ENCODE measurements around the gene SLC9A9.

DNA sequence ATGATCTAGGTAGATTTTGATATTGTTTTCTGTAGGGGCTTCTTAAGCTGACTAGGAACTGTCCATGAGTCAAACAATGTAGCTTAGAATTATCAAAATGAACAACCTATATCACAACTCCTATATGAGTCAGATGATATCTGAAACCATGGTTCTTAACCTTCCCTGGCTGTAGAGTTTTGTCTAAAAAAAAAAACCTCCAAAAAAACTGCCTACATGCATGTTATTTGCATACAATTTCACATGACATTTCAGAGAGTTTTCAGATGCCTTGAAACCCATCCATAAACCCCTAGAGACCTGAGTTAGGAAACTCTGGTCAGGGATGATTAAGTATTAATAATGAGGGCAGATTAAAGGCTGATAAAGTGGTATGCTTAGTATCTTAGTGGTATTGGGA lies 571.7 kb downstream of the SLC9A9 start:
- TF ChIP-seq CTCF (IDR thresholded peaks at IDR 0.05; ENCODE audit: insufficient read depth, low read length) (no peak), POLR2AphosphoS5 (IDR thresholded peaks at IDR 0.05; ENCODE audit: low read depth) (no peak), SPI1 (IDR thresholded peaks at IDR 0.05; ENCODE audit: borderline replicate concordance, low read depth) (no peak)
- TF ChIP-seq, protein P1, sequence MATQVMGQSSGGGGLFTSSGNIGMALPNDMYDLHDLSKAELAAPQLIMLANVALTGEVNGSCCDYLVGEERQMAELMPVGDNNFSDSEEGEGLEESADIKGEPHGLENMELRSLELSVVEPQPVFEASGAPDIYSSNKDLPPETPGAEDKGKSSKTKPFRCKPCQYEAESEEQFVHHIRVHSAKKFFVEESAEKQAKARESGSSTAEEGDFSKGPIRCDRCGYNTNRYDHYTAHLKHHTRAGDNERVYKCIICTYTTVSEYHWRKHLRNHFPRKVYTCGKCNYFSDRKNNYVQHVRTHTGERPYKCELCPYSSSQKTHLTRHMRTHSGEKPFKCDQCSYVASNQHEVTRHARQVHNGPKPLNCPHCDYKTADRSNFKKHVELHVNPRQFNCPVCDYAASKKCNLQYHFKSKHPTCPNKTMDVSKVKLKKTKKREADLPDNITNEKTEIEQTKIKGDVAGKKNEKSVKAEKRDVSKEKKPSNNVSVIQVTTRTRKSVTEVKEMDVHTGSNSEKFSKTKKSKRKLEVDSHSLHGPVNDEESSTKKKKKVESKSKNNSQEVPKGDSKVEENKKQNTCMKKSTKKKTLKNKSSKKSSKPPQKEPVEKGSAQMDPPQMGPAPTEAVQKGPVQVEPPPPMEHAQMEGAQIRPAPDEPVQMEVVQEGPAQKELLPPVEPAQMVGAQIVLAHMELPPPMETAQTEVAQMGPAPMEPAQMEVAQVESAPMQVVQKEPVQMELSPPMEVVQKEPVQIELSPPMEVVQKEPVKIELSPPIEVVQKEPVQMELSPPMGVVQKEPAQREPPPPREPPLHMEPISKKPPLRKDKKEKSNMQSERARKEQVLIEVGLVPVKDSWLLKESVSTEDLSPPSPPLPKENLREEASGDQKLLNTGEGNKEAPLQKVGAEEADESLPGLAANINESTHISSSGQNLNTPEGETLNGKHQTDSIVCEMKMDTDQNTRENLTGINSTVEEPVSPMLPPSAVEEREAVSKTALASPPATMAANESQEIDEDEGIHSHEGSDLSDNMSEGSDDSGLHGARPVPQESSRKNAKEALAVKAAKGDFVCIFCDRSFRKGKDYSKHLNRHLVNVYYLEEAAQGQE (IDR thresholded peaks at IDR 0.05; ENCODE audit: insufficient replicate concordance, low read depth): no peak

All from HL-60 (cell line).